Mucosa of descending colon (tissue), 3 donors: Measurements from ENCODE around the gene IL31RA. TPM values are rescaled to one million over a fixed set of nuclear protein-coding genes. Genes with fewer than 3 reads are reported as not detected.

Experiments
- ATAC-seq: fragments of 200-7000 bp; cut with Tn5 transposase; one replicate; pipeline ENCODE4 v1.9.1; 2020; ENCODE audit warnings: mild to moderate bottlenecking, moderate library complexity
- DNase-seq, 3 donors: peaks; one replicate each; pipeline ENCODE4 v3.0.0-alpha.2; 2020
- H3K36me3 ChIP-seq: fragments of 200-600 bp; one replicate; pipeline ENCODE4 v1.8.0; 2021; ENCODE audit warnings: low read depth, mild to moderate bottlenecking
- H3K4me1 ChIP-seq: fragments of 200-600 bp; one replicate; pipeline ENCODE4 v1.8.0; 2021; ENCODE audit warnings: low read depth, mild to moderate bottlenecking
- H3K4me3 ChIP-seq: fragments of 200-600 bp; one replicate; pipeline ENCODE4 v1.8.0; 2021; ENCODE audit warnings: mild to moderate bottlenecking
- H3K9me3 ChIP-seq: fragments of 200-600 bp; one replicate; pipeline ENCODE4 v1.8.0; 2021; ENCODE audit warnings: mild to moderate bottlenecking
- CTCF ChIP-seq: fragments of 200-600 bp; IDR thresholded peaks from one replicate; pipeline ENCODE4 v1.8.0; 2022; ENCODE audit warnings: antibody characterized with exemption, mild to moderate bottlenecking
- intact Hi-C, 2 donors: fragments of 100-400 bp; cut with DNase I in 1 of 2; cut with micrococcal nuclease in 1 of 2; formaldehyde crosslinking; loops; one replicate each; pipeline versions ENCODE4 v1.11.0 to v1.11.1; 2022; cut with DNase I, micrococcal nuclease
- total RNA-seq, 3 donors: library from RNA; stranded (reverse); fragmentation: NEBNext Ultra II Directional in 2 of 3; extraction: Animal tissue kit (Norgen Biotek cat#: 25700) in 2 of 3; gene quantifications; one replicate each; pipeline versions ENCODE4 v1.2.1 to v1.2.4, GENCODE V29; 2021 to 2023
- donor health status: DM: no; HTN: no; CAD: no; lungs with moderate emphysema.
- donor health status: DM: no; HTN: no; CAD: no.
- donor health status: DM: no; HTN: yes; CAD: no.

IL31RA gene
- total RNA-seq, 3 donors from 2014 or later, result 0.12 TPM; not detected in 2

DNA sequence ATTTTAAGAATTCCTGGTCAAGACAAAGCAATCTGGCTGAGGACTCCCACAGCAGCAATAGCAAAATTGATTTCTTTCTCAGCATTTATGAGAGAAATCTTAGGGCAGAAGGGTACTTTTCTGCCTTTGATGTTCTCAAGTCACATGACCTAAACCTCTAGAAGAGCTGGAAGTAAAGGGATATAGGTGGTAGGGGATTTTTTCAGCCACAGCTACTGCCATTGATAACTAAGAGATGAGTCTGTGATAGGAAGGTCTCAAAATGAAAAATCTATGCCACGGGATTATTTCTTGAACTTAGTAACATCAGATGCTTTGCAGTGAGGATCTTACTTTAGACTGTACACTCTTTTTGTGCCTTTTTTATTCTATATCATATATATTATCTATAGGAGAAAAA, 108.1 kb downstream of the IL31RA start:
- Histone ChIP-seq H3K36me3 (no peaks in the 10 kb centered on the region), H3K4me3 (no peak overlapping the region), H3K4me1 (no peaks in the 10 kb centered on the region), H3K9me3 (no peaks in the 10 kb centered on the region)
- ATAC-seq, result no peak
- intact Hi-C loops, result no loop called here
- no peak for DNase-seq
- TF ChIP-seq CTCF, result no peak

DNA sequence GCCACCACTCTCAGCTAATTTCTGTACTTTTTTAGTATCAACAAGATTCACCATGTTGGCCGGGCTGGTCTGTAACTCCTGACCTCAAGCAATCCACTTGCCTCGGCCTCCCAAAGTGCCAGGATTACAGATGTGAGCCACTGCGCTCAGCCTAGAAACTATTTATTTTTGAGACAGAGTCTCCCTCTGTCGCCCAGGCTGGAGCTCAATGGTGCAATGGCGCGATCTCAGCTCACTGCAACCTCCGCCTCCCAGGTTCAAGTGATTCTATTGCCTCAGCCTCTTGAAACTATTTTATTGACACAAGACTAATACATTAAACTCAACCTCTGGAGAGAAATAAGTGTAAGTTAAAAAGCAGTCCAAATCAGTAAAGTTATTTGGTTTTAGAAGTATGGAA, 109.6 kb downstream of the IL31RA start:
- Histone ChIP-seq H3K4me3 (no peak overlapping the region), H3K9me3 (no peaks in the 10 kb centered on the region), H3K36me3 (no peaks in the 10 kb centered on the region), H3K4me1 (no peaks in the 10 kb centered on the region)
- ATAC-seq, result no peak
- TF ChIP-seq CTCF, result no peak
- intact Hi-C loops, result no loop called here
- DNase-seq, result no peak

- Histone ChIP-seq H3K4me3 (no peak overlapping the region), H3K4me1 (peaks cover 4% of the 10 kb centered on the region), H3K9me3 (no peaks in the 10 kb centered on the region), H3K36me3 (no peaks in the 10 kb centered on the region)
- intact Hi-C loops, result no loop called here
- TF ChIP-seq CTCF, result no peak
- no peak for DNase-seq
- ATAC-seq, result no peak
Measured at GRCh38 chr5:55965525-55965924, 114.4 kb downstream of the IL31RA start.

DNA sequence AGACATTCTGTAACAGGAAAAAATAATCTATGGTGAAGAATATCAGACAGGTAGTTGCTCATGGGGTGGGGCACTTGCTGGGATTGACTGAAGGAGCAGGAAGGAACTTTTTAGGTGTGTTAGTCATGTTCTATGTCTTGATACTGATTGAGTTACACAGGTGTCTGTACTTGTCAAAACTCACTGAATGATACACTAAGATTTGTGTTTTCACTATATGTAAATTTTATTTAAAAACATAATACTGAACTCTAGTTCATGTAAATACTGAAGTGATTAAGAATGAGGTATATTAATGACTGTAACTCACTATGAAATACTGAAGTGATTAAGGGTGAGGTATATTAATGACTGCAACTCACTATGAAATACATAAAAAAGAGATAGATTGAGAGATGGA, 115.1 kb downstream of the IL31RA start:
- ATAC-seq, result peak; percentile 80
- intact Hi-C loops, result no loop called here
- Histone ChIP-seq H3K36me3 (no peaks in the 10 kb centered on the region), H3K4me3 (no peak overlapping the region), H3K9me3 (no peaks in the 10 kb centered on the region), H3K4me1 (peaks cover 4% of the 10 kb centered on the region)
- DNase-seq, result no peak
- TF ChIP-seq CTCF, result no peak

DNA sequence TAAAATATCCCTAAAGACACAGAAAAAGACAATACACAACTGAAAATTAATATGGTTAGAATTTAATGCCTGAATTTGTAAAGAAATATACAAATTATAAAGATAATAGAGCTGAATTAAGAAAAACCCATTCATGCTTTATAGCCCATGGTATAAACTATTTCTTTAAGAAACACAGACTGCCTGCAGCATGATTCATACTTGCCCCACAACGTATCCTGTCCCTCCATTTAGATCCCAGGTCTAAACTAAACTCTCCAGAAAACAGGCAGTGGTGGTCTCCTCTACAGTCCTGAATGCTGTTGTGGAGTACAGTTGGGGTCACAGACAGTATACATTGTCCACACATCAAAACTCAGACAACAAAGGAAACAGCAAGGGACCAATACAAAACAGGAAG, 118.8 kb downstream of the IL31RA start:
- no peak for ATAC-seq
- Histone ChIP-seq H3K4me3 (no peak overlapping the region), H3K36me3 (no peaks in the 10 kb centered on the region), H3K9me3 (no peaks in the 10 kb centered on the region), H3K4me1 (peaks cover 4% of the 10 kb centered on the region)
- intact Hi-C loops, result loop anchor here in 1 of 2 donors (10.0 kb wide), 1 partner anchor 235 kb away; no protein-coding TSS in a partner anchor
- no peak for TF ChIP-seq CTCF
- DNase-seq, result no peak

Other genes with a start within 250 kb of the IL31RA start
- gene SLC38A9, start 139.0 kb upstream of the IL31RA start, total RNA-seq, result 10 to 100 TPM; 20.2 to 28.1 (median 20.6) TPM
- not detected for gene DDX4, start 113.3 kb upstream of the IL31RA start, total RNA-seq
- gene IL6ST, start 143.6 kb downstream of the IL31RA start, total RNA-seq, result 100 to 1,000 TPM in 2 of 3 donors, 10 to 100 TPM in 1; 78.0 to 209 (median 126) TPM